H9 (cell line): ENCODE results near the gene CDH23. TPM values are rescaled to one million over a fixed set of nuclear protein-coding genes. Genes with fewer than 3 reads are reported as not detected.

Experiments
- DNase-seq: peaks from one replicate; pipeline ENCODE4 v3.0.0-alpha.2; 2017
- H2AFZ ChIP-seq: one replicate; pipeline ENCODE4 v1.6.1; 2013; ENCODE audit warnings: mild to moderate bottlenecking, low read length, control low read depth, moderate library complexity
- H2AK5ac ChIP-seq: 2 replicates; pipeline ENCODE4 v1.6.1; 2013; ENCODE audit warnings: low read length, control low read depth, mixed read lengths; ENCODE audit not compliant: insufficient read length
- H2BK120ac ChIP-seq: one replicate; pipeline ENCODE4 v1.6.1; 2013; ENCODE audit warnings: low read depth, mild to moderate bottlenecking, low read length, control low read depth, inconsistent platforms; ENCODE audit not compliant: poor library complexity, severe bottlenecking
- H2BK12ac ChIP-seq: 2 replicates; pipeline ENCODE4 v1.6.1; 2013; ENCODE audit warnings: low read length, control low read depth, mixed read lengths, low read depth; ENCODE audit not compliant: insufficient read length
- H2BK15ac ChIP-seq: 2 replicates; pipeline ENCODE4 v1.6.1; 2013; ENCODE audit warnings: low read depth, low read length, control low read depth
- H2BK20ac ChIP-seq: one replicate; pipeline ENCODE4 v1.6.1; 2013; ENCODE audit warnings: low read depth, mild to moderate bottlenecking, low read length, control low read depth, inconsistent platforms; ENCODE audit not compliant: poor library complexity, severe bottlenecking
- H2BK5ac ChIP-seq: 2 replicates; pipeline ENCODE4 v1.6.1; 2013; ENCODE audit warnings: low read length, control low read depth, mixed read lengths; ENCODE audit not compliant: insufficient read length
- H3K14ac ChIP-seq: 2 replicates; pipeline ENCODE4 v1.6.1; 2013; ENCODE audit warnings: low read length, control low read depth; ENCODE audit not compliant: insufficient read depth
- H3K18ac ChIP-seq: 2 replicates; pipeline ENCODE4 v1.6.1; 2013; ENCODE audit warnings: low read depth, mild to moderate bottlenecking, mixed read lengths, low read length, control low read depth; ENCODE audit not compliant: insufficient read length
- H3K23ac ChIP-seq: 2 replicates; pipeline ENCODE4 v1.6.1; 2013; ENCODE audit warnings: low read length, control low read depth, mixed read lengths, low read depth; ENCODE audit not compliant: insufficient read length
- H3K23me2 ChIP-seq: 2 replicates; pipeline ENCODE4 v1.6.1; 2013; ENCODE audit warnings: low read depth, mild to moderate bottlenecking, mixed read lengths, low read length, control low read depth; ENCODE audit not compliant: insufficient read length, poor library complexity, severe bottlenecking
- H3K27ac ChIP-seq: 2 replicates; pipeline ENCODE4 v1.5.1; 2013; ENCODE audit warnings: low read length, control low read depth, mixed read lengths, low read depth; ENCODE audit not compliant: insufficient read length
- H3K27me3 ChIP-seq: 2 replicates; pipeline ENCODE4 v1.6.1; 2013; ENCODE audit warnings: low read length, control low read depth, inconsistent platforms; ENCODE audit not compliant: insufficient read depth
- H3K4ac ChIP-seq: 2 replicates; pipeline ENCODE4 v1.6.1; 2013; ENCODE audit warnings: low read depth, mild to moderate bottlenecking, control low read depth, inconsistent platforms, low read length, moderate library complexity
- H3K4me1 ChIP-seq: 2 replicates; pipeline ENCODE4 v1.6.1; 2013; ENCODE audit warnings: low read length, control low read depth, inconsistent platforms; ENCODE audit not compliant: insufficient read depth
- H3K4me2 ChIP-seq: 2 replicates; pipeline ENCODE4 v1.6.1; 2013; ENCODE audit warnings: low read length, control low read depth, mixed read lengths; ENCODE audit not compliant: insufficient read length, insufficient read depth
- H3K56ac ChIP-seq: 2 replicates; pipeline ENCODE4 v1.6.1; 2013; ENCODE audit warnings: low read depth, mild to moderate bottlenecking, mixed read lengths, low read length, control low read depth; ENCODE audit not compliant: insufficient read length
- H3K79me1 ChIP-seq: 2 replicates; pipeline ENCODE4 v1.6.1; 2013; ENCODE audit warnings: low read depth, mild to moderate bottlenecking, moderate library complexity, low read length, control low read depth, inconsistent platforms; ENCODE audit not compliant: insufficient read depth, poor library complexity, severe bottlenecking
- H3K79me2 ChIP-seq: 2 replicates; pipeline ENCODE4 v1.6.1; 2013; ENCODE audit warnings: low read length, control low read depth, inconsistent platforms; ENCODE audit not compliant: insufficient read depth
- H3K9ac ChIP-seq: 2 replicates; pipeline ENCODE4 v1.6.1; 2013; ENCODE audit warnings: low read length, control low read depth, mixed read lengths; ENCODE audit not compliant: insufficient read length; ENCODE audit errors: extremely low read depth
- H3K9me3 ChIP-seq: one replicate; pipeline ENCODE4 v1.6.1; 2013; ENCODE audit warnings: low read depth, low read length, inconsistent platforms; ENCODE audit not compliant: control insufficient read depth
- H3T11ph ChIP-seq: one replicate; pipeline ENCODE4 v1.6.1; 2013; ENCODE audit warnings: mild to moderate bottlenecking, low read length, control low read depth, inconsistent platforms
- H4K20me1 ChIP-seq: one replicate; pipeline ENCODE4 v1.6.1; 2013; ENCODE audit not compliant: control insufficient read depth, insufficient read length, insufficient read depth
- H4K5ac ChIP-seq: 2 replicates; pipeline ENCODE4 v1.6.1; 2013; ENCODE audit warnings: low read depth, mild to moderate bottlenecking, mixed read lengths, low read length, control low read depth; ENCODE audit not compliant: insufficient read length
- H4K8ac ChIP-seq: replicated peaks from 2 replicates; pipeline ENCODE4 v1.6.1; 2013; ENCODE audit warnings: low read length, control low read depth, mixed read lengths, low read depth; ENCODE audit not compliant: insufficient read length
- H4K91ac ChIP-seq: 2 replicates; pipeline ENCODE4 v1.6.1; 2013; ENCODE audit warnings: low read depth, mild to moderate bottlenecking, moderate library complexity, mixed read lengths, low read length, control low read depth; ENCODE audit not compliant: insufficient read length
- H3K27ac Mint-ChIP-seq, 3 experiments: 2 replicates in 2 of 3; 3 replicates in 1 of 3; pipeline ENCODE4 v1.8.0; 2020 to 2021; ENCODE audit warnings: mixed read lengths in 3 of 3, mild to moderate bottlenecking in 1 of 3, moderate library complexity in 1 of 3
- H3K27me3 Mint-ChIP-seq: 2 replicates; pipeline ENCODE4 v1.8.0; 2021; ENCODE audit warnings: low read depth, mild to moderate bottlenecking, moderate library complexity, mixed read lengths
- H3K36me3 Mint-ChIP-seq, 3 experiments: 2 replicates in 2 of 3; 3 replicates in 1 of 3; pipeline ENCODE4 v1.8.0; 2020 to 2021; ENCODE audit warnings: low read depth in 3 of 3, mixed read lengths in 3 of 3; ENCODE audit not compliant: insufficient read depth in 1 of 3
- H3K4me1 Mint-ChIP-seq, 2 experiments: 2 replicates each; pipeline ENCODE4 v1.8.0; 2020; ENCODE audit warnings: mixed read lengths in 2 of 2
- H3K4me3 Mint-ChIP-seq, 2 experiments: 2 replicates in 1 of 2; 3 replicates in 1 of 2; pipeline ENCODE4 v1.8.0; 2020 to 2021; ENCODE audit warnings: mild to moderate bottlenecking in 2 of 2, mixed read lengths in 2 of 2, moderate library complexity in 1 of 2
- H3K9me3 Mint-ChIP-seq, 2 experiments: 2 replicates in 1 of 2; 3 replicates in 1 of 2; pipeline ENCODE4 v1.8.0; 2020; ENCODE audit warnings: mild to moderate bottlenecking in 2 of 2, mixed read lengths in 2 of 2, moderate library complexity in 1 of 2
- total RNA-seq: library from RNA; stranded (reverse); gene quantifications from 2 replicates; pipeline ENCODE4 v1.2.1, GENCODE V29; 2021
- TF ChIP-seq, protein P1 (sequence below): fragments of 200-600 bp; sonication (generic); conservative IDR thresholded peaks from 3 replicates; pipeline ENCODE4 v1.8.0; 2021; ENCODE audit warnings: antibody characterized with exemption, mild to moderate bottlenecking

The CDH23 gene
- total RNA-seq, 1 experiment from 2014 or later, result 2.1 TPM

DNA sequence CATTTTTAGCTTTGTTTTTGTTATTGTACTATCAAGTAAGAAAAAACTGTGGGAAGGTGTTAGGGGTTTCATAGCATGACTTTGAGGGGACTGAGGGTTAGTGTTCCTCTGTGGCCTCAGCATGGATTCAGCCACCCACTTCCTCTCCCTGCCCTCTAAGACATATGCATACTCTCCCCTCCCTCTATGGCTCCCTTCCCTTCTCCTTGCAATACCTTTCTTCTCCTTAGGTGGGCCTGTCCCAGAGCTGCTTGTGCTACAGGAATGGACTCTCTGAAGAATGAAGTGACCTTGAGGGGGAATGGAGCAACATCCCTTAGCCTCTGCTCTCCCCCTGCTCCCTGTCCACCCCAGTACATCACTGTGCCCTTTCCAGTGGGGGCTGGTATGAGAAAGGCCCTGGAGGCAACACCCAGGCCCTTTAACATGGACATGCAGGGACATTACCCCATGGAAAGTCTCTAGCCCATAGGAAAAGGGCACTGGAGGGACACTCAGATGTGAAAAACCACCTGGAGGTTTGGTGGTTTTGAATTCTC is 22.4 kb downstream of the CDH23 start:
- Histone ChIP-seq H3K79me1 (no peaks in the 10 kb centered on the region), H3K14ac (no peak overlapping the region), H2BK120ac (no peak overlapping the region), H3K27ac (no peak overlapping the region), H3K56ac (no peak overlapping the region), H4K91ac (no peak overlapping the region), H2AK5ac (no peak overlapping the region), H3K23me2 (no peaks in the 10 kb centered on the region), H2BK15ac (no peak overlapping the region), H4K8ac (no peak overlapping the region), H3K27me3 (no peaks in the 10 kb centered on the region), H3K23ac (no peak overlapping the region), H2BK12ac (no peak overlapping the region), H3K9me3 (no peaks in the 10 kb centered on the region), H2BK20ac (no peak overlapping the region), H3T11ph (no peak overlapping the region), H2BK5ac (no peak overlapping the region), H3K79me2 (no peaks in the 10 kb centered on the region), H3K18ac (no peak overlapping the region), H2AFZ (no peak overlapping the region), H3K4me1 (no peaks in the 10 kb centered on the region), H4K20me1 (no peaks in the 10 kb centered on the region), H3K4ac (no peak overlapping the region), H4K5ac (no peak overlapping the region), H3K4me2 (no peak overlapping the region), H3K9ac (no peak overlapping the region)
- Mint-ChIP-seq H3K4me3 (no peak overlapping the region), H3K27me3 (peaks cover 17% of the 10 kb centered on the region), H3K36me3 (peaks cover 0 to 4% (median 0%) of the 10 kb centered on the region in 3 experiments; a peak in 1 of 7 replicates), H3K9me3 (no peaks in the 10 kb centered on the region; a peak in 3 of 5 replicates), H3K4me1 (no peaks in the 10 kb centered on the region), H3K27ac (no peak overlapping the region)
- no peak for DNase-seq
- TF ChIP-seq, protein P1, sequence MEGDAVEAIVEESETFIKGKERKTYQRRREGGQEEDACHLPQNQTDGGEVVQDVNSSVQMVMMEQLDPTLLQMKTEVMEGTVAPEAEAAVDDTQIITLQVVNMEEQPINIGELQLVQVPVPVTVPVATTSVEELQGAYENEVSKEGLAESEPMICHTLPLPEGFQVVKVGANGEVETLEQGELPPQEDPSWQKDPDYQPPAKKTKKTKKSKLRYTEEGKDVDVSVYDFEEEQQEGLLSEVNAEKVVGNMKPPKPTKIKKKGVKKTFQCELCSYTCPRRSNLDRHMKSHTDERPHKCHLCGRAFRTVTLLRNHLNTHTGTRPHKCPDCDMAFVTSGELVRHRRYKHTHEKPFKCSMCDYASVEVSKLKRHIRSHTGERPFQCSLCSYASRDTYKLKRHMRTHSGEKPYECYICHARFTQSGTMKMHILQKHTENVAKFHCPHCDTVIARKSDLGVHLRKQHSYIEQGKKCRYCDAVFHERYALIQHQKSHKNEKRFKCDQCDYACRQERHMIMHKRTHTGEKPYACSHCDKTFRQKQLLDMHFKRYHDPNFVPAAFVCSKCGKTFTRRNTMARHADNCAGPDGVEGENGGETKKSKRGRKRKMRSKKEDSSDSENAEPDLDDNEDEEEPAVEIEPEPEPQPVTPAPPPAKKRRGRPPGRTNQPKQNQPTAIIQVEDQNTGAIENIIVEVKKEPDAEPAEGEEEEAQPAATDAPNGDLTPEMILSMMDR, result no peak
